Adrenal gland (tissue), 5 donors: ENCODE data around the gene TFRC.

Experiments used
- CTCF ChIP-seq, 6 experiments: fragments of 450-650 bp in 4 of 6; fragments of 200-600 bp in 2 of 6; sonication (generic) in 1 of 6; IDR thresholded peaks; 1 replicate in 5 of 6; 2 replicates in 1 of 6; pipeline versions ENCODE4 v1.5.1 to v1.8.0; 2016 to 2021; ENCODE audit warnings: antibody characterized with exemption in 6 of 6, mild to moderate bottlenecking in 2 of 6, moderate library complexity in 1 of 6
- POLR2A ChIP-seq, 2 donors: fragments of 450-650 bp; IDR thresholded peaks; one replicate each; pipeline ENCODE4 v1.6.1; 2017; ENCODE audit warnings: antibody characterized with exemption in 2 of 2, mild to moderate bottlenecking in 2 of 2, moderate library complexity in 1 of 2
- donor health status: DM: no; HTN: no; CAD: no.

DNA sequence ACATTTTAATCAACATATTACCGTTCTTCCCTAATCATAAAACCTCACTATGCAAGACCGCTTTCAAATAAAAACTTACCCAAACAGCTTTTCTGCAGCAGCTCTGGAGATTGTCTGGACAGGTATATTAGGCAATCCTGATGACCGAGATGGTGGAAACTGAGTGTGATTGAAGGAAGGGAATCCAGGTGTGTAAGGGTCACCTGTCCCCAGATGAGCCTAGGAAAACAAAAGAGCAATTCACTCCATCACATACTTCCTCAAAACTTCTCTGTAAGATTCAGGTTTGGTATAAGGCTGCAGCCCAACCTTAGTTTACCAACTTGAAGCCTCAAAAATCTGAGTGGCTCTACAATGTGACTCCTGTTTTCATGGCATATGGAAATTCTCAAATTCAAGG is 14.5 kb downstream of the TFRC start:
- TF ChIP-seq CTCF (IDR thresholded peaks at IDR 0.05) (no peak), POLR2A (IDR thresholded peaks at IDR 0.05) (no peak)
